Right ventricle myocardium superior (tissue), 1 donor: Measurements from ENCODE around the gene PALD1. TPM values are rescaled to one million over a fixed set of nuclear protein-coding genes. Genes with fewer than 3 reads are reported as not detected.

Experiments
- ATAC-seq: fragments of 200-7000 bp; cut with Tn5 transposase; one replicate; pipeline ENCODE4 v1.9.1; 2020; ENCODE audit warnings: mild to moderate bottlenecking; ENCODE audit not compliant: poor library complexity
- DNase-seq: peaks from one replicate; pipeline ENCODE4 v3.0.0-alpha.2; 2020
- intact Hi-C: fragments of 100-400 bp; cut with DNase I; formaldehyde crosslinking; loops from one replicate; pipeline ENCODE4 v1.11.2; 2022
- total RNA-seq: library from RNA; stranded (reverse); fragmentation: NEBNext Ultra II Directional; extraction: Animal tissue kit (Norgen Biotek cat#: 25700); gene quantifications from one replicate; pipeline ENCODE4 v1.2.1, GENCODE V29; 2021
- donor health status: DM: no; HTN: yes; CAD: no; lungs with severe emphysema.

The PALD1 gene
- total RNA-seq, 1 donor from 2014 or later: 4.6 TPM

DNA sequence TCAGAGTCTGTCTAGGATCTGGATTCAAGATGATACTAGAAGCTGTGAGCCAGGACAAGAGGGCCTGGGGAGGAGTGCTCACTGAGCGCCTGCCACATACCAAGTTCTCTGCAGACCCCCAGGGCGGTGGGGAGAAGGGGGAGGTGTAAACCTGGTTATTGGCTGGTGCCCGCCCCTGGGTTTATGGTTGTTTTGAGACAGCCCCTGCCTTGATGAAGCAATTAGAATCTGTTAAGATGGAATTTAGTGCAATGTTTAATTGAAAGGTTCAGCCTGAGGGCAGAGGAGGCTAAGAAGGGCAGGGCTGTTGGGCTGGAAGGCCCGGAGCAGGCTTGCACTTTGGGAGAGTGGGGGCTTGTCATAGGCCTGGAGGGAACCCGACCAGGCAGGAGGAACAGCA is 81.3 kb downstream of the PALD1 start:
- no peak for DNase-seq
- intact Hi-C loops: loop anchor here (10.0 kb wide), 1 partner anchor 115 kb away; the partner anchor contains the start of gene ADAMTS14
- ATAC-seq: no peak

DNA sequence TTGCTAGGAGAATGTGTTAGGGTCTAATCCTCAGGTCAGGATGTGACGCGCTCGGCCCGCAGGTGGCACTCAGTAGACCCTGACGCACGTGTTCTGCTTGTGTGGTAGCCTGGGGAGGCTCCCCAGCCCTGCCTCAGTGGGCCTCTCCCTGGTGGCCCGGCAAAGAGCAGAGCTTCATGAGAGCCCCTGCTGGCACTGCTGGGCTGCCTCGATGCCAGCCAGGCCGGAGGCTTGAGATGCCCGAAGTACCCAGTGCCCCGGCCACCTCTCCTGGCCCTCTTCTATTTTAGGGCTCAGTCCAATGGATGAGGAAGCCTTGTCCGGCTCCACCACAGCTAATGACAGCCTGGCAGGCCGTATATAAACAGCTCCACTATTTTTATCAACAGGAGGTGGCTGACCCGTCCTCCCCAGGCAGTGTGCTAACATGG is 82.0 kb downstream of the PALD1 start:
- no peak for DNase-seq
- intact Hi-C loops: no loop called here
- peak; percentile 69 for ATAC-seq

GRCh38 chr10:70561070-70561469 is 82.5 kb downstream of the PALD1 start:
- ATAC-seq (no peak), DNase-seq (peak; percentile 61)
- intact Hi-C loops: no loop called here

GRCh38 chr10:70561558-70561957 is 83.0 kb downstream of the PALD1 start:
- DNase-seq: no peak
- no peak for ATAC-seq
- intact Hi-C loops: no loop called here

- ATAC-seq: no peak
- intact Hi-C loops: no loop called here
- DNase-seq: no peak
Observed at GRCh38 chr10:70562036-70562755, 83.6 kb downstream of the PALD1 start.

DNA sequence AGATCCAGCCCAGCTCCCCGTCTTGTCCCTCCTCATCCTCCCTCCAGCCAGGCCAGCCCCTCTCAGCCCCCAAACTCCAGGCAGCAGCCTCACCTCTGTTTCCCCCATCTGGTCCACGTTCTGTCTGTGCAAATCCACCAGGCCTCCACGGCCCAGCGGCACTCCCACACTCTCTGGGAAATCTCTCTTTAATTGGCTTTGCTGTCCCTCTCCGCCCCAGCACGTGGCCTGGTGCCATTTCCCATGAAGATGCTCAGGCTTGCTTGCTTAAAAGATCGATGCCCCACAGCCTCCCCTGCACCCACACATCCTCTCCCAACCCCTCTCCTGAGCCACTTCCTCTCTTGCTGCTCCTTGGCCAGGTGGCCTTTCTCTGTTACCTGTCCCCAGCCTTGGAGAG is 84.7 kb downstream of the PALD1 start:
- DNase-seq (no peak), ATAC-seq (no peak)
- intact Hi-C loops: no loop called here

DNA sequence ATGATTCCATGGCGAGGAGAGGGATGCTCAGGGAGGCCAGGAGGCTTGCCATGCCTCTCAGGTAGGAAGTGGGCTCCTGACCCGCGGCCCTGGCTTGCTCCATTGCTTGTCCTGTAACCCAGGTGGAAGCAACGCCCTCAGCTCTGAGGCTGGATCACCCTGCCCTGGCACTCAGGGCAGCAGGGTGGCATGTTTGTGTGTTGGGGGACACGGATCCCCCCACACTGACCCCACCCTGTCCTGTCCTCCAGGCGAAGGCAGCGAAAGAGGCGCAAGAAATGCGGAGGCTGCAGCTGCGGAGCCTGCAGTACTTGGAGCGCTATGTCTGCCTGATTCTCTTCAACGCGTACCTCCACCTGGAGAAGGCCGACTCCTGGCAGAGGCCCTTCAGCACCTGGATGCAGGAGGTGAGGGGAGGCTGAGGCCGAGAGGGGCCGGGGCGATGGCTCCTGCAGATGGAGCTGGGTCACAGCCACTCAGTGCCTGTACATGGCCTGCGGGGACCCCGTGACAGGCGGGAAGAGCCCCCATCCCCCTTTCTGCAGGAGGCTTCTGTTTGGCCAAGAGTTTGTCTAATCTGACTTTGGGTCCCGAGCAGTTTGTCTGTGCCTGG is 85.7 kb downstream of the PALD1 start:
- DNase-seq (no peak), ATAC-seq (no peak)
- intact Hi-C loops: no loop called here

DNA sequence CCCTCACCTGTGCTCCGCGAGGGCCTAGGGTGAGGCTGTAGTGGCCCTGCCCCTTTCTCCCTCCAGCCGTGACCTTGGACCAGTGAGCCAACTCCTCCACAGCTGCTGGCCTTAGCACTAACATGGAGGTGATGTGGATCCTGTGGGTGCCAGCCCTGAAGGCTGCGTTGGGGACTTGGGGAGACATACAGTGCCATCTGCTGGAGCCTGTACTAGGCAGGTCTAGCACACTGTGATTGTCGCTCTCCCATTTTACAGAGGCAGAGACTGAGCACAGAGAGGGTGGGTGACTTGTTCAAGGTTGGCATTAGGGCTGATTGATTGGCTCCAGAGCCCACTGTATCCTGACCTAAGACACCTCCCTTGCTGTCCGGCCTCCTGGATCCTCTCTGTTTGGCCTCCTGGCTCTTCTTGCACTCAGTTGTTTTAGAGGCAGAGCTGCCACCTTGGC is 86.4 kb downstream of the PALD1 start:
- DNase-seq (no peak), ATAC-seq (no peak)
- intact Hi-C loops: no loop called here

DNA sequence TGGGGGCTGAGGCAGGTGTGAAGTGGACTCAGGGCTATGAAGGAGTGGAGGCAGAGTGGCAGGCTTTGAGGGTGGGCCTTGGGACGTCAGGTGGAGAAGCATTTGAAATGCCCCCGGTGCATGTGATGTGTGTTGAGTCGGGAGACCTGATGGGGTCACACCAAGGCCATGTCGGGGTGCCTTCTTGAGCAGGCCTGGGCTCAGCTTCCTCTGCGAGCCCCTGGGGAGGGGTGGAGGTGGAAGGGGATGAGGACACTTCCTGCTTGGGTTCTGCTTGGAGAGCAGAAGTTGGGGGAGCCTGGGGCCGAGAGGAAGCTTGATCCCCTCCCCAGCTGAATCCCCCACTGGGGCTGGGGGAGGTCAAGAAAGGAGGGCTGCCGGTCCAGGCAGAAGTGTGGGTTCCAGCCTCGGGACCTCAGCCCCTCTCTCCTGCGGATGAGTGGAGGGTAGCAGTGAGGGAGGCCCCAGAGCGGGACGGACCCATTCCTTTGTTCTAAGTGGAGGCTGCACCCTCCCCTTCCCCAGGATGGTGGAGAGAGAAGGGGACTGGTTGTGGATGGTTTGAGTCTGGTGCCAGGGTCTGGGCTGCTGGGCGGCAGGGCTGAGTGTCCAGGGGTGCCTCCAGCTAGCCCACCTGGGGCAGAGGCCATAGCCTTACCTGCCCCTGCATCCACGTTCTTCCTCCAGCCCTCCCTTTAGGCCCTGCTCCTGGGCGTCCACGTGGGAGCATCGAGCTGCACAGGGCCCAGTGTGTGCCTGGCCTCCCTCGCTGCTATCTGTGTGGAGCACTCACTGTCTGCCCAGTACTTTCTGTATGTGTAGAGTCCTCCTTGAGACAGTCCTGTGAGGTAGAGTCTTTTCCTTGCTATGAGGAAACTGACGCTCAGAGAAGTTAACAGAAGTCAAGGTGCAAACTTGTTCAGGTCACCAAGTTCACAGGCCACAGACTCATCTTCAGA is 87.3 kb downstream of the PALD1 start:
- DNase-seq: no peak
- intact Hi-C loops: no loop called here
- ATAC-seq: no peak

GRCh38 chr10:70566515-70567290 is 88.1 kb downstream of the PALD1 start:
- intact Hi-C loops: no loop called here
- no peak for DNase-seq
- no peak for ATAC-seq

DNA sequence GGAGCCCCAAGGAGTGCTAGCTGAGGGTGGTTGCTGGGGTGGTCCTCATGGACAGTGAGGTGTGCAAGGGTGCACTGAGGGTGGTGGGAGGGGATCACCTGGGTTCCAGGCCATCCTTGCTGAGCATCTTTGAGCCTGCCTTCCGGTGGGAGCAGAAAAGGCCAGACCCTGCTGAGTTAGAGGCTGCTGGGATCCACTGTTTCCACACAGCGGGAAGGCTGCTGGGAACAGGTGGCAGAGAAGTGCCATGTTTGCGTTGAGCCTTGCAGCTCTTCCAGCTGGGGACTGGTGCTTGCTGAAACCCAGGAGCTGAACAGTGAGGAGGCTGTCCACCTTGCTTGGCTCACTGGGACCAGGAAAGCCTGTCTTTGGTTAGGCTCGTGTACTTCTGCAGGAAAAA is 89.0 kb downstream of the PALD1 start:
- DNase-seq: no peak
- ATAC-seq: no peak
- intact Hi-C loops: no loop called here

- intact Hi-C loops: no loop called here
- ATAC-seq: no peak
- DNase-seq: no peak
Observed at GRCh38 chr10:70568113-70568512, 89.5 kb downstream of the PALD1 start.

DNA sequence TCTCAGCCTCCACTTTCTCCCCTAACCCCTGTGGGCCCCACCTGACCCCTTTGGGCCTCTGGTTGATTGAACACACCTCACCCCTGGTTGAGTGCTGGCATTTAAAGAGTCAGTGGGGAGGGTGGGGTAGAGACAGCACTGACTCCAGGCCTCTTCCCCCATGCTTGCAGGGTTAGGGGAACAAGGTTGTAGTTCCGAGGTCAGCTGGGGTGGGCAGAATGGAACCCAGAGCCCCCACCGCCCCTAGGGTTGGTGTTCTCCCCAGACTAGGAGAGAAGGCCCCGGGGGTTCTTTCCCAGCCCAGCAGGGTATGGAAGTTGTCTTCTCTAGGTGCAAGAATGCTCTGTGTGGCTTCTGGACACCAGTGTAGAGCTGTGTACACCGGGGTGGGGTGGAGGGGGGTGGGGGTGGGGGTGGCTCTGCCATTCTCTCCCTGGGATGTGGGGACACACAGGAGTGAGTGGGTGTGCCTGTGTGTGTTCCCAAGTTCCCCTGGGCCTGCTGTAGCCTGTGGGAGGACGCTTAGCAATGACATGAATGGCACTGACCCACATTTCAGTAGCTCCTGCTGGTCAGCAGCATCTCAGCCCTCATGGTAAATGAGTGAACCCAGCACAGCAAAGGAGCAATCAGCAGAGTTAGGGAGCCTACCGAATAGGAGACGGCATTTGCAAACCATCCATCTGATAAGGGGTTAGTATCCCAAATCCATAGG is 90.4 kb downstream of the PALD1 start:
- no peak for ATAC-seq
- intact Hi-C loops: no loop called here
- no peak for DNase-seq

DNA sequence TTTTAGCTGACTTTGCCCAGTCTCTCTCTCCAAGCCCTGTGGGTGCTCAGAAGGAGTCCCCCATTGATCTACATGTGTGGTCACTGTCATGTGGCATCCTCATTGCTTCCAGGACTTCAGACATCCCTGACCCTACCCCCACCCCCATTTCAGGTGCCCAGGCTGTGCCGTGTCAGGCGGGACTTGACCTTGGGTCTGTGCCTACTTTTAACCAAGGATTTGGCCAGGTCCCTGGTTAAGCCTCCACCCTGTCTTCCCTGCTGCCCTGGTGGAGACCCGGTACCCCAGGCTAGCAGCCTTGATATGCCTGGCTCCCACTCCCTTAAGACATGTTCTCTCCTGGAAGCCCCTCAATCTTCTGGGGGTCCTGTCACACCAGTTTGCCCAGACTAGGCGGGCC is 92.7 kb downstream of the PALD1 start:
- no peak for ATAC-seq

GRCh38 chr10:70571636-70572439 is 93.3 kb downstream of the PALD1 start:
- ATAC-seq: no peak
- intact Hi-C loops: no loop called here
- DNase-seq: no peak

More for the DNA sequence above, 92.7 kb downstream of the PALD1 start:
- DNase-seq: no peak
- intact Hi-C loops: no loop called here

DNA sequence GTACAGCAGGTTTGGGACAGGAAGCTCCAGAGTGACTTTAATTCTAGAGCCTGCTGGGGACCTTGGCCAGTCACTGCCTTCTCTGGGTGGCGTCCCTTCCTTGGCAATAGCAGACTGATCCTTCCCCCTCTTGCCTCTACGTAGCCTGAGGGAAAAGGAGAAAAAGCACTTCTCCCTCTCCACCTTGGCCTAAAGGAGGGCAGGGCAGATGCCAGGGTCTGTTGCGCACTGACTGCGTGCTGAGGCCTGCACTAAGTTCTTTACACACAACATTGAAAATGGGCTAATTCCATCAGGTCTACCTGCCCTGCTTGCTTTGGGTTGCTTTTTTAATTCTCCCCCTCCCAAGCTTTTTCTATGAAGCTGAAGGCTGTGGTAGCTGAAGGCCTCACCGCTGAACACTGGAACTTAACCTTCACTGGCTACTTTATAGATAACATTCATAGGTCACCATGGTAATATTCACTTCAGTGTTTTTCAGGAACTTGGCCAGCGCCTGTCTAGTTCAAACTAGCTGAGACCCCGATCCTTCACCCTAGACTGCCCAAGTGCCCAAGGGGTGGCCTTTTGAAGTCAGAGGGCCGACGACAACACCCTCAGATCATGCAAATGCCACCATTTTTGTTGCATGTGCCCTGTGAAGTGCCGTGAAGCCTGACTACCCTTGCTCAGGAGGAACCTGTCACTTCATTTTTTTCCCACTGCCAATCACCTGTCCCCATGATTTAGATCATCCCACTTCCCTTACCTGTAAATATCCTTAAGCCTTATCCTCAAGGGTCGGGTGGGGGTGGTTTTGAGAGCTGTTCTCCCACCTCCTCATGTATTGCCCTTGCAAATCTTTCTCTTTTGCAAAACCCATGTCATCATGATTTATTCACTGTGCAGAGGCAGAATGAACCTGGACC is 95.3 kb downstream of the PALD1 start:
- DNase-seq: no peak
- ATAC-seq: no peak
- intact Hi-C loops: no loop called here
